ENCODE measurements around the gene SYT11.

The SYT11 gene

GRCh38 chr1:155934097-155934935 is 74.9 kb downstream of the SYT11 start, which contains the start of gene KHDC4 (continued):
- TF ChIP-seq INSM2 (tag by site-specific recombination; IDR thresholded peaks at IDR 0.05), result peak; percentile 9; the same call in 1 of the 2 replicates
- TF ChIP-seq TRIM28 (IDR thresholded peaks at IDR 0.05; ENCODE audit: borderline replicate concordance, low read length), result 0 out of 2 replicates have a peak, but pooled peaks have one; percentile 42
- no peak for TF ChIP-seq ZNF416 (tag by site-specific recombination; IDR thresholded peaks at IDR 0.05)
- TF ChIP-seq ZNF707 (tag by site-specific recombination; IDR thresholded peaks at IDR 0.05), result no peak
- peak; percentile 83; the same call in 1 of the 2 replicates for TF ChIP-seq ZBTB7A (tag by site-specific recombination; IDR thresholded peaks at IDR 0.05; ENCODE audit: low read depth)
- no peak for TF ChIP-seq ZNF837 (tag by site-specific recombination; IDR thresholded peaks at IDR 0.05)
- peak; percentile 58; the same call in 1 of the 2 replicates for TF ChIP-seq ZSCAN4 (tag by site-specific recombination; IDR thresholded peaks at IDR 0.05)
- TF ChIP-seq SCRT2 (tag by site-specific recombination; IDR thresholded peaks at IDR 0.05), result peak; percentile 75
- peak; percentile 19; the same call in 1 of the 2 replicates for TF ChIP-seq OSR2 (tag by site-specific recombination; IDR thresholded peaks at IDR 0.05)
- TF ChIP-seq PRDM1 (tag by site-specific recombination; IDR thresholded peaks at IDR 0.05), result no peak
- TF ChIP-seq ZNF155 (tag by site-specific recombination; IDR thresholded peaks at IDR 0.05), result no peak
- TF ChIP-seq ZNF121 (tag by site-specific recombination; IDR thresholded peaks at IDR 0.05), result no peak
- TF ChIP-seq ATF2 (tag by site-specific recombination; IDR thresholded peaks at IDR 0.05; ENCODE audit: low read depth), result 0 out of 2 replicates have a peak, but pooled peaks have one; percentile 20
- TF ChIP-seq, protein P1, sequence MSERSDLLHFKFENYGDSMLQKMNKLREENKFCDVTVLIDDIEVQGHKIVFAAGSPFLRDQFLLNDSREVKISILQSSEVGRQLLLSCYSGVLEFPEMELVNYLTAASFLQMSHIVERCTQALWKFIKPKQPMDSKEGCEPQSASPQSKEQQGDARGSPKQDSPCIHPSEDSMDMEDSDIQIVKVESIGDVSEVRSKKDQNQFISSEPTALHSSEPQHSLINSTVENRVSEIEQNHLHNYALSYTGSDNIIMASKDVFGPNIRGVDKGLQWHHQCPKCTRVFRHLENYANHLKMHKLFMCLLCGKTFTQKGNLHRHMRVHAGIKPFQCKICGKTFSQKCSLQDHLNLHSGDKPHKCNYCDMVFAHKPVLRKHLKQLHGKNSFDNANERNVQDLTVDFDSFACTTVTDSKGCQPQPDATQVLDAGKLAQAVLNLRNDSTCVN (tag by site-specific recombination; optimal IDR thresholded peaks at IDR 0.05), result peak; percentile 91
- TF ChIP-seq ZNF629 (tag by site-specific recombination; IDR thresholded peaks at IDR 0.05), result peak; percentile 94
- TF ChIP-seq ZSCAN23 (tag by site-specific recombination; IDR thresholded peaks at IDR 0.05), result 0 out of 2 replicates have a peak, but pooled peaks have one; percentile 60
- TF ChIP-seq ZNF518A (tag by site-specific recombination; conservative IDR thresholded peaks at IDR 0.05; ENCODE audit: low read depth), result peak; percentile 98
- TF ChIP-seq, protein P2, sequence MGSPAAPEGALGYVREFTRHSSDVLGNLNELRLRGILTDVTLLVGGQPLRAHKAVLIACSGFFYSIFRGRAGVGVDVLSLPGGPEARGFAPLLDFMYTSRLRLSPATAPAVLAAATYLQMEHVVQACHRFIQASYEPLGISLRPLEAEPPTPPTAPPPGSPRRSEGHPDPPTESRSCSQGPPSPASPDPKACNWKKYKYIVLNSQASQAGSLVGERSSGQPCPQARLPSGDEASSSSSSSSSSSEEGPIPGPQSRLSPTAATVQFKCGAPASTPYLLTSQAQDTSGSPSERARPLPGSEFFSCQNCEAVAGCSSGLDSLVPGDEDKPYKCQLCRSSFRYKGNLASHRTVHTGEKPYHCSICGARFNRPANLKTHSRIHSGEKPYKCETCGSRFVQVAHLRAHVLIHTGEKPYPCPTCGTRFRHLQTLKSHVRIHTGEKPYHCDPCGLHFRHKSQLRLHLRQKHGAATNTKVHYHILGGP (tag by site-specific recombination; IDR thresholded peaks at IDR 0.05), result no peak
- TF ChIP-seq ZNF221 (tag by site-specific recombination; IDR thresholded peaks at IDR 0.05; ENCODE audit: borderline replicate concordance), result no peak
- TF ChIP-seq ZNF501 (tag by site-specific recombination; IDR thresholded peaks at IDR 0.05), result peak; percentile 92; the same call in 1 of the 2 replicates
- TF ChIP-seq SP2 (tag by site-specific recombination; IDR thresholded peaks at IDR 0.05), result peak; percentile 100
- no peak for TF ChIP-seq ZNF514 (tag by site-specific recombination; IDR thresholded peaks at IDR 0.05)
- TF ChIP-seq ZNF37A (tag by site-specific recombination; IDR thresholded peaks at IDR 0.05), result no peak
- peak; percentile 48; the same call in 1 of the 2 replicates for TF ChIP-seq ZNF391 (tag by site-specific recombination; IDR thresholded peaks at IDR 0.05; ENCODE audit: borderline replicate concordance, low read depth)
- TF ChIP-seq, protein P3, sequence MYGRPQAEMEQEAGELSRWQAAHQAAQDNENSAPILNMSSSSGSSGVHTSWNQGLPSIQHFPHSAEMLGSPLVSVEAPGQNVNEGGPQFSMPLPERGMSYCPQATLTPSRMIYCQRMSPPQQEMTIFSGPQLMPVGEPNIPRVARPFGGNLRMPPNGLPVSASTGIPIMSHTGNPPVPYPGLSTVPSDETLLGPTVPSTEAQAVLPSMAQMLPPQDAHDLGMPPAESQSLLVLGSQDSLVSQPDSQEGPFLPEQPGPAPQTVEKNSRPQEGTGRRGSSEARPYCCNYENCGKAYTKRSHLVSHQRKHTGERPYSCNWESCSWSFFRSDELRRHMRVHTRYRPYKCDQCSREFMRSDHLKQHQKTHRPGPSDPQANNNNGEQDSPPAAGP (tag by site-specific recombination; IDR thresholded peaks at IDR 0.05), result peak; percentile 81

All from HEK293 (cell line).